Keratinocyte (primary cell): ENCODE data around the gene FSTL1. TPM values are rescaled to one million over a fixed set of nuclear protein-coding genes. Genes with fewer than 3 reads are reported as not detected.

Source experiments
- DNase-seq: peaks from one replicate; pipeline ENCODE4 v3.0.0-alpha.2; 2011; ENCODE audit warnings: low read depth, missing footprints, low spot score
- FAIRE-seq: peaks from 2 replicates; lab custom pipeline; 2011; peaks lifted over from hg19 to GRCh38; lab: Jason Lieb, UNC
- H2AFZ ChIP-seq: 2 replicates; pipeline ENCODE4 v1.6.0; 2012; ENCODE audit warnings: low read length, control low read depth, inconsistent platforms; ENCODE audit not compliant: control insufficient read depth
- H3K27ac ChIP-seq: 2 replicates; pipeline ENCODE4 v1.5.1; 2011; ENCODE audit warnings: low read length; ENCODE audit not compliant: control insufficient read depth, insufficient read depth
- H3K27me3 ChIP-seq: 3 replicates; pipeline ENCODE4 v1.6.0; 2011; ENCODE audit warnings: low read length; ENCODE audit not compliant: control insufficient read depth, insufficient read depth; ENCODE audit errors: extremely low read depth
- H3K36me3 ChIP-seq, 2 experiments: 2 replicates in 1 of 2; 3 replicates in 1 of 2; pipeline ENCODE4 v1.5.1; 2011; ENCODE audit warnings: low read length in 2 of 2, mild to moderate bottlenecking in 1 of 2; ENCODE audit not compliant: control insufficient read depth in 2 of 2, insufficient read depth in 2 of 2; ENCODE audit errors: extremely low read depth in 1 of 2
- H3K4me1 ChIP-seq: 3 replicates; pipeline ENCODE4 v1.5.1; 2011; ENCODE audit warnings: low read length; ENCODE audit not compliant: control insufficient read depth, insufficient read depth; ENCODE audit errors: extremely low read depth
- H3K4me2 ChIP-seq: 3 replicates; pipeline ENCODE4 v1.6.0; 2011; ENCODE audit warnings: low read depth, low read length; ENCODE audit not compliant: control insufficient read depth, insufficient read depth; ENCODE audit errors: extremely low read depth
- H3K4me3 ChIP-seq, 3 experiments: fragments of 200-600 bp in 1 of 3; sonication (generic) in 1 of 3; 2 replicates in 2 of 3; 3 replicates in 1 of 3; pipeline ENCODE4 v1.5.1; 2011 to 2016; ENCODE audit warnings: low read length in 3 of 3, mild to moderate bottlenecking in 3 of 3, control low read depth in 2 of 3, inconsistent platforms in 1 of 3, low read depth in 1 of 3, mixed read lengths in 1 of 3, mixed run types in 1 of 3, moderate library complexity in 1 of 3; ENCODE audit not compliant: control insufficient read depth in 2 of 3, insufficient read depth in 2 of 3; ENCODE audit errors: extremely low read depth in 1 of 3
- H3K79me2 ChIP-seq: 2 replicates; pipeline ENCODE4 v1.6.0; 2012; ENCODE audit warnings: low read length; ENCODE audit not compliant: control insufficient read depth, insufficient read depth
- H3K9ac ChIP-seq: 3 replicates; pipeline ENCODE4 v1.6.0; 2011; ENCODE audit warnings: low read length; ENCODE audit not compliant: control insufficient read depth, insufficient read depth; ENCODE audit errors: extremely low read depth
- H3K9me1 ChIP-seq: 3 replicates; pipeline ENCODE4 v1.6.0; 2011; ENCODE audit warnings: low read length; ENCODE audit not compliant: control insufficient read depth, insufficient read depth; ENCODE audit errors: extremely low read depth
- H3K9me3 ChIP-seq: 2 replicates; pipeline ENCODE4 v1.5.1; 2012; ENCODE audit warnings: low read depth, low read length; ENCODE audit not compliant: control insufficient read depth
- H4K20me1 ChIP-seq: 3 replicates; pipeline ENCODE4 v1.6.0; 2011; ENCODE audit warnings: low read length; ENCODE audit not compliant: control insufficient read depth, insufficient read depth; ENCODE audit errors: extremely low read depth
- EZH2 ChIP-seq: IDR thresholded peaks from one replicate; pipeline ENCODE4 v1.6.1; 2012; ENCODE audit warnings: inconsistent platforms, mild to moderate bottlenecking, low read length, moderate library complexity
- dilution Hi-C: fragments of 300-500 bp; cut with MboI; formaldehyde crosslinking; loops from one replicate; pipeline ENCODE4 v1.7.0; 2020; ENCODE audit warnings: low sequenced_read_pairs; ENCODE audit not compliant: extremely low pct_ligation_motif_present
- polyA plus RNA-seq, 5 experiments: library from polyadenylated mRNA; depleted of rRNA in 3 of 5; stranded (reverse) in 3 of 5; stranded (forward) in 1 of 5; unstranded in 1 of 5; fragments of >200 nt; gene quantifications; 1 replicate in 1 of 5; 2 replicates in 3 of 5; 3 replicates in 1 of 5; pipeline versions ENCODE4 v1.2.1 to v1.2.3, GENCODE V29; 2011 to 2012; ENCODE audit warnings: missing spikeins in 2 of 5, low read depth in 1 of 5, low replicate concordance in 1 of 5
- TF ChIP-seq, protein P1 (sequence below), 3 experiments: IDR thresholded peaks in 1 of 3; conservative IDR thresholded peaks in 1 of 3; optimal IDR thresholded peaks in 1 of 3; 2 replicates in 2 of 3; 3 replicates in 1 of 3; pipeline versions ENCODE3 to v1.5.1; 2011; ENCODE audit warnings: low read length in 3 of 3, mild to moderate bottlenecking in 3 of 3, moderate library complexity in 2 of 3, control low read depth in 1 of 3, inconsistent platforms in 1 of 3; ENCODE audit not compliant: insufficient read depth in 2 of 3; ENCODE audit errors: extremely low read depth in 1 of 3

The FSTL1 gene
- polyA plus RNA-seq, 1 donor (not counting 4 experiments of a cell fraction or from before 2014, with no cell fraction given), result 59.0 TPM

DNA sequence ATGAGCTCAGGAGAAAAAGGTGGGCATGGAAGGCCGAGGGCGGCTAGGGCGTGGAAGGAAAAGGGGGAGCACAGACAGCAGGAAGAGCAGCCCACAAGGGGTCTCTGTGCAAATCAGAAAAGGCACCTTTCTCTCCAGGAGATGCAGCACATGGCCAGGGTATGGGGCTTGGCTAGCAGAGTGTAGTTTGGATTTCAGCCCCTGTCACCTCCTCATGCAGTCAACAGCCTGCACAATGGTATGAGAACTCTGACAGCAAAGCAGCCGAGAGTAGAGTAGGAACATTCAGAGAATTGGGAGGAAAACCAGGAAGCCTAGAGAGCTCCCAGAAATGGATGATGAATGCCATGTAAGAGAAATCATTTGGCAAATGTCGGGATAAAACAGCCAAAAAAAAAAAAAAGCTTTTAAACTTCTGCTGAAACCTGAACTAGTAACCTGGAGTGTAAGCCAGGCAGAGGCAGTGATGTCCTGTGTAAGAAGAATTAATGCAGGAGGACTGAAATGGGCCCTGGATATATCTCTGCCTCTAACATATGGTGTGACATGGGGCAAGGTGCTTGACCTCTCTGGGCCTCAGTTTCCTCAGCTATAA is 25.7 kb downstream of the FSTL1 start:
- DNase-seq, result no peak
- Histone ChIP-seq H3K36me3 (peaks cover 0 to 5% of the 10 kb centered on the region in 2 experiments), H3K9me1 (no peaks in the 10 kb centered on the region), H4K20me1 (no peaks in the 10 kb centered on the region), H2AFZ (no peak overlapping the region), H3K4me2 (no peak overlapping the region), H3K9me3 (no peaks in the 10 kb centered on the region), H3K27ac (no peak overlapping the region), H3K27me3 (no peaks in the 10 kb centered on the region), H3K4me1 (no peaks in the 10 kb centered on the region), H3K79me2 (no peaks in the 10 kb centered on the region), H3K4me3 (no peak overlapping the region), H3K9ac (no peak overlapping the region)
- TF ChIP-seq EZH2, result no peak
- TF ChIP-seq, protein P1, sequence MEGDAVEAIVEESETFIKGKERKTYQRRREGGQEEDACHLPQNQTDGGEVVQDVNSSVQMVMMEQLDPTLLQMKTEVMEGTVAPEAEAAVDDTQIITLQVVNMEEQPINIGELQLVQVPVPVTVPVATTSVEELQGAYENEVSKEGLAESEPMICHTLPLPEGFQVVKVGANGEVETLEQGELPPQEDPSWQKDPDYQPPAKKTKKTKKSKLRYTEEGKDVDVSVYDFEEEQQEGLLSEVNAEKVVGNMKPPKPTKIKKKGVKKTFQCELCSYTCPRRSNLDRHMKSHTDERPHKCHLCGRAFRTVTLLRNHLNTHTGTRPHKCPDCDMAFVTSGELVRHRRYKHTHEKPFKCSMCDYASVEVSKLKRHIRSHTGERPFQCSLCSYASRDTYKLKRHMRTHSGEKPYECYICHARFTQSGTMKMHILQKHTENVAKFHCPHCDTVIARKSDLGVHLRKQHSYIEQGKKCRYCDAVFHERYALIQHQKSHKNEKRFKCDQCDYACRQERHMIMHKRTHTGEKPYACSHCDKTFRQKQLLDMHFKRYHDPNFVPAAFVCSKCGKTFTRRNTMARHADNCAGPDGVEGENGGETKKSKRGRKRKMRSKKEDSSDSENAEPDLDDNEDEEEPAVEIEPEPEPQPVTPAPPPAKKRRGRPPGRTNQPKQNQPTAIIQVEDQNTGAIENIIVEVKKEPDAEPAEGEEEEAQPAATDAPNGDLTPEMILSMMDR (optimal IDR thresholded peaks at IDR 0.05 in 1 of 3, IDR thresholded peaks at IDR 0.05 in 1 of 3, conservative IDR thresholded peaks at IDR 0.05 in 1 of 3; ENCODE audit: extremely low read depth in 1 of 3, insufficient read depth in 2 of 3, low read length in 3 of 3), result no peak
- FAIRE-seq, result no peak
- dilution Hi-C loops, result no loop called here

DNA sequence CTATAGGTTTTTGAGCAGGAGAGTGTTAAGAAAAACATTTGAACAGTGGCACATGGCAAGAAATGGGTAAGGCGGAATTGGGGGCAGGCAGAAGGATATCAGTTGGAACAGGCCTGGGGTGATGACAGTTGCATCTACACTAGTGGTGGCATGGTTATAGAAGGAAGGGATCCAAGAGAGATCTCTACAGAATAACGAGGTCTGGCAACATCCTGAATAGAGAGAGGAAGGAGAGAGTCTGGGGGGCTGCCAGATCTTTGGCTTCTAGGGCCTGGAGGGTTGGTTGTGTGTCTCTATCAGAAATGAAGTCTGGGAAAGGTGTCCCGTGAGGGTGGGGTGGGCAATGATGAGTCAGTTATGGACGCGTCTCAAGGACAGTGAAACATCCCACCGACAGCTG is 26.3 kb downstream of the FSTL1 start:
- no peak for FAIRE-seq
- no peak overlapping the region for H3K4me3 ChIP-seq
- H3K79me2 ChIP-seq, result no peaks in the 10 kb centered on the region

More for the DNA sequence above, 26.3 kb downstream of the FSTL1 start:
- no peaks in the 10 kb centered on the region for H4K20me1 ChIP-seq
- dilution Hi-C loops, result no loop called here
- peaks cover 0 to 5% of the 10 kb centered on the region in 2 experiments for H3K36me3 ChIP-seq
- no peak overlapping the region for H2AFZ ChIP-seq
- H3K27me3 ChIP-seq, result no peaks in the 10 kb centered on the region
- no peaks in the 10 kb centered on the region for H3K4me1 ChIP-seq
- H3K9me3 ChIP-seq, result no peaks in the 10 kb centered on the region
- no peak overlapping the region for H3K27ac ChIP-seq
- no peak overlapping the region for H3K4me2 ChIP-seq
- TF ChIP-seq, protein P1 (optimal IDR thresholded peaks at IDR 0.05 in 1 of 3, IDR thresholded peaks at IDR 0.05 in 1 of 3, conservative IDR thresholded peaks at IDR 0.05 in 1 of 3; ENCODE audit: extremely low read depth in 1 of 3, insufficient read depth in 2 of 3, low read length in 3 of 3), result no peak
- TF ChIP-seq EZH2, result no peak
- no peak overlapping the region for H3K9ac ChIP-seq
- H3K9me1 ChIP-seq, result no peaks in the 10 kb centered on the region
- DNase-seq, result no peak
